ENCODE data around the gene ZNF816.
"Not testable (repeated sequence)": the region's sequence is repeated elsewhere in the genome, so short reads cannot be mapped to it uniquely, and the experiment has no call there.

Gene ZNF816

GRCh38 chr19:52961981-52962380, 700 bp downstream of the ZNF816 start:
- DNase-seq = no peak

- DNase-seq = no peak
Measured at GRCh38 chr19:52959613-52960295, 2.9 kb downstream of the ZNF816 start.

- DNase-seq = no peak
Measured at GRCh38 chr19:52957591-52957990, 5.1 kb downstream of the ZNF816 start.

DNA sequence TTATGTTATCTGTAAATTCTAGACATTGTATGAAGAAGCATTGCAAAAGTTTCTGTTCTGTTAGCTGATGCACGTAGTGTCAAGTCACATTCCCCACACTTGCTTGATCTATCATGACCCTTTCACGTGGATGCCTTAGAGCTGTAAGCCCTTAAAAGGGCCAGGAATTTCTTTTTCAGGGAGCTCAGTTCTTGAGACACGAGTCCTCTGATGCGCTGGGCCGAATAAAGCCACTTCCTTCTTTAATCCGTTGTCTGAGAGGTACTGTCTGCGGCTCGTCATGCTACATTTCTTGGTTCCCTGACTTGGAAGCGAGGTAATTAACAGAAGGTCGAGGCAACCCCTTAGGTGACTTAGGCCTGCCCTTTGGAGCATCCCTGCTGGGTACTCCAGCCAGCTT, 5.8 kb downstream of the ZNF816 start:
- no peak for DNase-seq

- no peak for DNase-seq
Measured at GRCh38 chr19:52949422-52949821, 13.3 kb downstream of the ZNF816 start.

DNA sequence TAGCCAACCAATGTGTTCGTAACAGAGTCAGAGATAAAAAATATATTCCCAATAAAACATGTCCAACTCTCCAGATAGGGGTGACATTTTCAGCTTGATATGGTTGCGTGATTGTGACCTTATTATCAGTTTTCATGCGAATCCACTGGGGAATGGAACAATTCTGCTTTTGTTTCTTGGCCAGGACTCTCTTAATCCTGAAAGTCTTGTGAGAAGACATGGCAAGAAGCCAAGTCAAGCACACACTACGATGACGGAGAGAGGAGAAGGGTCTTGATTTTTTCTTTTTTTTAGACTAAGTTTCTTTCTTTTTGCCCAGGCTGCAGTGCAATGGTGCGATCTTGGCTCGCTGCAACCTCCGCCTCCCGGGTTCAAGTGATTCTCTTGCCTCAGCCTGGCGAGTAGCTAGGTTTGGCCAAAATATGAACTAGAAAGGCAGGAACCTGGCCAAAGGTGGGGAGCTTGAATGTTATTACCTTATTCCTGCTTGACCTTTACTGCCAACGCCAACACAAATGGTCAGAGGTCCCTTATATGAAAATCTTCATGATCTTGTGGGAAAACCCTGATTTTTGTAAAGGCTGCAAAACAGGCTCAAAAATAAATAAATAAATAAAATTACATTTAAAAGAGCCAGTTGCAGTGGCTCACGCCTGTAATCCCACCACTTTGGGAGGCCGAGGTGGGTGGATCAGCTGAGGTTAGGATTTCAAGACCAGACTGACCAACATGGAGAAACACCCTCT, 14.5 kb downstream of the ZNF816 start:
- no peak for DNase-seq

GRCh38 chr19:52946322-52947310, 16.1 kb downstream of the ZNF816 start:
- peak; percentile 53 for DNase-seq

GRCh38 chr19:52945652-52946321, 16.9 kb downstream of the ZNF816 start:
- DNase-seq = peak; percentile 8

DNA sequence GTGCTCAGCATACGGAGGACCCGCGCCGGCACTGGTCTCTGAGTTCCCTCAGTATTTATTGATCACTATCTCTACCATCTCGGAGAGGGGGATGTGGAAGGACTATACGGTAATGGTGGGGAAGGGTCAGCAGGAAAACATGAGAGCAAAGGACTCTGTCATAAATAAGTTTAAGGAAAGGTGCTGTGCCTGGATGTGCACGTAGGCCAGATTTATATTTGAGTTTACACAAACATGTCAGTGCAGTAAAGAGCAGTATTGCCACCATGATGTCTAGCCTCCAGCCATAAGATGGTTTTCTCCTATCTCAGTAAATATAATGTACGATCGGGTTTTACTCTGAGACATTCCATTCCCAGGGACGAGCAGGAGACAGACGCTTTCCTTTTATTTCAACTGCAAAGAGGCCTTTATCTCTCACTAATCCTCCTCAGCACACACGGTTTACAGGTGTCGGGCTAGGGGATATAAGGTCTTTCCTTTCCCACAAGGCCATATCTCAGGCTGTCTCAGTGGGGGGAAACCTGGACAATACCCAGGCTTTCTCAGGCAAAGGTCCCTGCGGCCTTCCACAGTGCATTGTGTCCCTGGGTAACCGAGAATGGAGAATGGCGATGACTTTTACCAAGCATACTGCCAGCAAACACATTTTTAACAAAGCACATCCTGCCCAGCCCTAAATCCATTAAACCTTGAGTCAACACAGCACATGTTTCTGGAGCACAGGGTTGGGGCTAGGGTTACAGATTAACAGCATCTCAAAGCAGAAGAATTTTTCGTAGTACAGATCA, 17.8 kb downstream of the ZNF816 start:
- peak; percentile 27 for DNase-seq

GRCh38 chr19:52943884-52944643, 18.6 kb downstream of the ZNF816 start:
- DNase-seq = no peak

GRCh38 chr19:52943134-52943883, 19.4 kb downstream of the ZNF816 start:
- no peak for DNase-seq

DNA sequence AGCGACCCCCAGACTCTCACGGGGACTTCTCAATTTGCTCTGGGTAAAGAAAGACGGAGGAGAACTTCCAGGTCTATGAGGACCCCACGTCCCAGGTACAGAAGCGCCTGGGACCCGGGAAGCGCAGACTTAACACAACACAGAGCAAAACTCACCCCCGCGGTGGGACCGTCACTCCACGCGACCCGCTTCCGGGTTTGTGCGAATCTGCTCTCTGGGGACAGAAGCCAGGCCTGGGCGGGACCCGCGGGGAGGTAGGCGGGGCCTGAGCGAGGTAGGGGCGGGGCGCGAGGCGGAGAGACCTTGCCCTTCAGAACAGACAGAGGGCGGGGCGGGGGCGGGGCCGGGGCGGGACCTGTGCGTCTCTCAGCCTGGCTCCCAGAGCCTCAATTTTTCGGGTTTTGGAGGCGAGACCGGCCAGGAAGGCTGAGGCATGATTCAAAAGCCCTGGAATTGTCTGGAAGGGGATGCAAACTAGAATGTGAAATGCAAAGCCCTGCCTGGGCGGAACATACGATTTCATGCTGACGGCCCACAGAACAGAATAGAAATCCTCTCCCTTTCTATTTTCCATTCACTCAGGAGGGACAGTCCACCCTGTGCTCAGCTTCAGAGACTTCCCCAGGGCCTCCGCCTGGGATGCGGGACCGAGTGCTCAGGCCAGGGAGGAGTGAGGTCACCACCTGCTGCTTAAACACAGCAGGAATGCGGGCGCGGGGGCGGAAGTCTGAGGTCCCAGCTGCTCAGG, 20.1 kb downstream of the ZNF816 start:
- peak; percentile 84 for DNase-seq

GRCh38 chr19:52941941-52942385, 20.7 kb downstream of the ZNF816 start:
- peak; percentile 77 for DNase-seq

DNA sequence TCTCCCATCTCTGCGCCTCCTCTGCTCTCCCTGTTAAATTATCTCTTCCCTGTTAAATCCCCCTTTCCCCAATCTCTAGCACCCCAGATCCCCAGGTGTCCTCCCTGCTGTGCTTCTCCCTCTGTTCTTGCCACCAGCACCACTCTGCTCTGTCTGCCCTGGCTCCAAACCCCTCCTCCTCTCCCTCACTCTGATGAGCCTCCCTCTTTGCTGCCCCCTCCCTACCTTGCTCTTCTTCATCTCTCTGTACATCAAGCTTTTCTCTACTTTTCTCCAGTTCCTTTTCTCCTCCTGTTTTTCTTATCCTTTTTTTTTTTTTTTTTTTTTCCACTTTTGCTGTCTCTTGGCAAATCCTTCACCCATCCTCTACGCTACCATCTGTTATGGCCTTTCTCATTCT, 21.2 kb downstream of the ZNF816 start:
- not testable (repeated sequence) for DNase-seq

DNA sequence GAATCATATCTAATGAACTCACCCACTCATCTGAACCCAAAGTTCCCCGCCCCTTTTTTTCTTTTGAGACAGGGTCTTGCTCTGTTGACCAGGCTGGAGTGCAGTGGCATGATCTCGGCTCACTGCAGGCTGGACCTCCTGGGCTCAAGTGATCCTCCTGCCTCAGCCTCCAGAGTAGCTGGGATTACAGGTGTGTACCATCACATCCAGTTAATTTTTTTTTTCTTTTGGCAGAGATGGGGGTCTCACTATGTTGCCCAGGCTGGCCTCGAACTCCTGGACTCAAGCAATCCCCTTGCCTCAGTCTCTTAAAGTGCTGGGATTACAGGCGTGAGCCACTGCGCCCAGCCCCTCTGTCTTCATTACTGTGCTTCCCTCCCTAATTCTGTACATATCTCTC, 21.8 kb downstream of the ZNF816 start:
- not testable (repeated sequence) for DNase-seq

DNA sequence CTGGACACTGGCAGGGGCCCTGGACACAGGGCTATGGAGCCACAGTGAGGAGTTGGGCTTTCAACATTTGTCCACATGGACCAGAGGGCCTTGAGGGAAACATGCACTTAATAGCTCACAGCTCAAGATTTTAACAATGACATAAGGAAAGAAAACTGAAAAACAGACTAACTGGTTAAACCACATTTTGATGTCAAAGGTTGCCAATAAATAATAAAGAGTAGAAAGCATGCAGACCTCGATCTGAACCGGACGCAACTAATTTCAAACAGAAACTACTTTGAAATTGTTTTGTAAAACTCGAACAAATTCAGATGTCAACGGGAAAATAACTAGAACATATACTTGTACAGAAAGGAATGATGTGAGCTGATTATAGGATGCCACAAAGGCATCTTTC, 23.9 kb downstream of the ZNF816 start:
- DNase-seq = no peak

- no peak for DNase-seq
Measured at GRCh38 chr19:52936954-52937325, 25.7 kb downstream of the ZNF816 start.

DNA sequence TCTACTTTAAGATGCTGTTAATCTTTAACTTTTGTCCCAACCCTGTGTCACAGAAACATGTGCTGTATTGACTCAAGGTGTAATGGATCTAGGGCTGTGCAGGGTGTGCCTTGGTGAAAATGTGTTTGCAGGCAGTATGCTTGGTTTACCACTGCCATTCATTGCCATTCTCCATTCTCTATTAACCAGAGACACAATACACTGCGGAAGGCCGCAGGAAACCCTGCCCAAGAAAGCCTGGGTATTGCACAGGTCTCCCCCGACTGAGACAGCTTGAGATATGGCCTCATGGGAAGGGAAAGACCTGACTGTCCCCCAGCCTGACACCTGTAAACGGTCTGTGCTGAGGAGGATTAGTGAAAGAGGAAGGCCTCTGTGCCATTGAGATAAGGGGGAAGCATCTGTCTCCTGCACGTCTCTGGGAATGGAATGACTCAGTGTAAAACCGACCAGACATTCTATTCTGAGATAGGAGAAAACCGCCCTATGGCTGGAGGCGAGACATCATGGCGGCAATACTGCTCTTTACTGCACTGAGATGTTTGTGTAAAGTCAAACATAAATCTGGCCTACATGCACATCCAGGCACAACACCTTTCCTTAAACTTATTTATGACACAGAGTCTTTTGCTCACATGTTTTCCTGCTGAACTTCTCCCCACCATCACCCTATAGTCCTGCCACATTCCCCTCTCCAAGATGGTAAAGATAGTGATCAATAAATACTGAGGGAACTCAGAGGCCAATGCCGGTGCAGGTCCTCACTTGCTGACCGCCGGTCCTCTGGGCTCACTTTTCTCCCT, 26.3 kb downstream of the ZNF816 start:
- no peak for DNase-seq

Measured in right kidney (tissue), 1 donor.